HAP-1 (cell line): Measurements from ENCODE around the gene GABRP.
"Not testable (repeated sequence)": the region's sequence is repeated elsewhere in the genome, so short reads cannot be mapped to it uniquely, and the experiment has no call there.

Experiments used
- DNase-seq, 2 experiments: peaks; one replicate each; pipeline ENCODE4 v3.0.0-alpha.2; 2016 to 2020; ENCODE audit warnings: low spot score in 2 of 2
- H3K27me3 ChIP-seq: fragments of 250-450 bp; sonication (Bioruptor Pico); 2 replicates; pipeline ENCODE4 v1.5.1; 2020; ENCODE audit warnings: low read depth, mild to moderate bottlenecking, moderate library complexity
- H3K36me3 ChIP-seq: fragments of 250-450 bp; sonication (Bioruptor Pico); replicated peaks from 2 replicates; pipeline ENCODE4 v1.5.1; 2020; ENCODE audit warnings: mild to moderate bottlenecking
- H3K4me1 ChIP-seq: fragments of 250-450 bp; sonication (Bioruptor Pico); 2 replicates; pipeline ENCODE4 v1.5.1; 2020; ENCODE audit warnings: mild to moderate bottlenecking
- H3K4me3 ChIP-seq: fragments of 250-450 bp; sonication (Bioruptor Pico); 2 replicates; pipeline ENCODE4 v1.5.1; 2020; ENCODE audit warnings: mild to moderate bottlenecking, moderate library complexity
- H3K9me3 ChIP-seq: fragments of 250-450 bp; sonication (Bioruptor Pico); 2 replicates; pipeline ENCODE4 v1.5.1; 2020; ENCODE audit warnings: mild to moderate bottlenecking, moderate library complexity
- in situ Hi-C: fragments of 300-500 bp; cut with MboI; formaldehyde crosslinking; loops from 3 replicates; pipeline ENCODE4 v1.14.3; 2020; ENCODE audit warnings: low sequenced_read_pairs, inconsistent platforms, mixed read lengths

GABRP gene

GRCh38 chr5:170760113-170760512 is 23.4 kb upstream of the GABRP start:
- no peak overlapping the region for H3K4me3 ChIP-seq
- H3K9me3 ChIP-seq: no peaks in the 10 kb centered on the region
- H3K36me3 ChIP-seq: no peaks in the 10 kb centered on the region
- DNase-seq: no peak
- in situ Hi-C loops: no loop called here
- no peaks in the 10 kb centered on the region for H3K4me1 ChIP-seq
- H3K27me3 ChIP-seq: no peaks in the 10 kb centered on the region

- DNase-seq: no peak
- in situ Hi-C loops: no loop called here
- no peaks in the 10 kb centered on the region for H3K27me3 ChIP-seq
- H3K4me3 ChIP-seq: no peak overlapping the region
- H3K4me1 ChIP-seq: no peaks in the 10 kb centered on the region
- H3K9me3 ChIP-seq: no peaks in the 10 kb centered on the region
- no peaks in the 10 kb centered on the region for H3K36me3 ChIP-seq
Observed at GRCh38 chr5:170761048-170761707, 22.3 kb upstream of the GABRP start.

- in situ Hi-C loops: no loop called here
- no peaks in the 10 kb centered on the region for H3K27me3 ChIP-seq
- no peaks in the 10 kb centered on the region for H3K9me3 ChIP-seq
- no peak overlapping the region for H3K4me3 ChIP-seq
- no peaks in the 10 kb centered on the region for H3K4me1 ChIP-seq
- no peak for DNase-seq
- H3K36me3 ChIP-seq: no peaks in the 10 kb centered on the region
Observed at GRCh38 chr5:170761708-170762066, 21.8 kb upstream of the GABRP start.

GRCh38 chr5:170762298-170762697 is 21.2 kb upstream of the GABRP start:
- H3K27me3 ChIP-seq, in situ Hi-C loops: not testable (repeated sequence)

GRCh38 chr5:170765868-170766267 is 17.7 kb upstream of the GABRP start:
- in situ Hi-C loops, DNase-seq, H3K4me1 ChIP-seq, H3K27me3 ChIP-seq, H3K9me3 ChIP-seq, H3K4me3 ChIP-seq, H3K36me3 ChIP-seq: not testable (repeated sequence)

More at GRCh38 chr5:170762298-170762697, 21.2 kb upstream of the GABRP start:
- not testable (repeated sequence) for H3K36me3 ChIP-seq, H3K4me3 ChIP-seq, H3K9me3 ChIP-seq, DNase-seq, H3K4me1 ChIP-seq

- in situ Hi-C loops: no loop called here
- Histone ChIP-seq H3K36me3 (no peaks in the 10 kb centered on the region), H3K4me3 (no peak overlapping the region), H3K27me3 (peaks cover 6% of the 10 kb centered on the region; the same call in 1 of the 2 replicates), H3K9me3 (no peaks in the 10 kb centered on the region), H3K4me1 (no peaks in the 10 kb centered on the region)
- no peak for DNase-seq
Observed at GRCh38 chr5:170769246-170769645, 14.3 kb upstream of the GABRP start.

GRCh38 chr5:170769898-170770416 is 13.6 kb upstream of the GABRP start:
- Histone ChIP-seq H3K4me1 (no peaks in the 10 kb centered on the region), H3K4me3 (no peak overlapping the region), H3K36me3 (no peaks in the 10 kb centered on the region), H3K9me3 (no peaks in the 10 kb centered on the region), H3K27me3 (peaks cover 6% of the 10 kb centered on the region; the same call in 1 of the 2 replicates)
- DNase-seq: no peak
- in situ Hi-C loops: no loop called here

- Histone ChIP-seq H3K4me1 (no peaks in the 10 kb centered on the region), H3K9me3 (no peaks in the 10 kb centered on the region), H3K27me3 (peaks cover 6% of the 10 kb centered on the region; the same call in 1 of the 2 replicates), H3K36me3 (no peaks in the 10 kb centered on the region), H3K4me3 (no peak overlapping the region)
- in situ Hi-C loops: no loop called here
- DNase-seq: no peak
Observed at GRCh38 chr5:170771496-170771895, 12.0 kb upstream of the GABRP start.

- no peaks in the 10 kb centered on the region for H3K36me3 ChIP-seq
- no peaks in the 10 kb centered on the region for H3K4me1 ChIP-seq
- H3K27me3 ChIP-seq: peaks cover under 1% of the 10 kb centered on the region; the same call in 1 of the 2 replicates
- in situ Hi-C loops: no loop called here
- H3K9me3 ChIP-seq: no peaks in the 10 kb centered on the region
- DNase-seq: no peak
- H3K4me3 ChIP-seq: no peak overlapping the region
Observed at GRCh38 chr5:170773024-170773985, 10.2 kb upstream of the GABRP start.

- in situ Hi-C loops: no loop called here
- no peaks in the 10 kb centered on the region for H3K9me3 ChIP-seq
- H3K36me3 ChIP-seq: no peaks in the 10 kb centered on the region
- H3K4me3 ChIP-seq: no peak overlapping the region
- DNase-seq: no peak
- H3K27me3 ChIP-seq: no peaks in the 10 kb centered on the region
- H3K4me1 ChIP-seq: no peaks in the 10 kb centered on the region
Observed at GRCh38 chr5:170774831-170775230, 8.7 kb upstream of the GABRP start.

GRCh38 chr5:170781946-170782345 is 1.6 kb upstream of the GABRP start:
- in situ Hi-C loops: no loop called here
- Histone ChIP-seq H3K4me3 (no peak overlapping the region), H3K36me3 (no peaks in the 10 kb centered on the region), H3K27me3 (no peaks in the 10 kb centered on the region), H3K4me1 (no peaks in the 10 kb centered on the region), H3K9me3 (no peaks in the 10 kb centered on the region)
- DNase-seq: no peak

- in situ Hi-C loops: no loop called here
- Histone ChIP-seq H3K4me1 (no peaks in the 10 kb centered on the region), H3K4me3 (no peak overlapping the region), H3K36me3 (no peaks in the 10 kb centered on the region), H3K27me3 (no peaks in the 10 kb centered on the region), H3K9me3 (no peaks in the 10 kb centered on the region)
- peak in 1 of 2 experiments; percentile 16 for DNase-seq
Observed at GRCh38 chr5:170782438-170782837, 1.1 kb upstream of the GABRP start.

- in situ Hi-C loops: no loop called here
- H3K4me3 ChIP-seq: no peak overlapping the region
- H3K27me3 ChIP-seq: no peaks in the 10 kb centered on the region
- no peaks in the 10 kb centered on the region for H3K9me3 ChIP-seq
- no peaks in the 10 kb centered on the region for H3K4me1 ChIP-seq
- no peaks in the 10 kb centered on the region for H3K36me3 ChIP-seq
- no peak for DNase-seq
Observed at GRCh38 chr5:170785416-170785815, 1.9 kb downstream of the GABRP start.

- Histone ChIP-seq H3K4me1 (no peaks in the 10 kb centered on the region), H3K27me3 (no peaks in the 10 kb centered on the region), H3K9me3 (no peaks in the 10 kb centered on the region), H3K36me3 (no peaks in the 10 kb centered on the region), H3K4me3 (no peak overlapping the region)
- in situ Hi-C loops: no loop called here
- no peak for DNase-seq
Observed at GRCh38 chr5:170787216-170787615, 3.7 kb downstream of the GABRP start.
